IgD-negative memory B cell (primary cell): ENCODE data around the gene MUC22. TPM values are rescaled to one million over a fixed set of nuclear protein-coding genes. Genes with fewer than 3 reads are reported as not detected.
"Not testable (repeated sequence)": the region's sequence is repeated elsewhere in the genome, so short reads cannot be mapped to it uniquely, and the experiment has no call there.

ENCODE experiments used
- H3K27ac Mint-ChIP-seq, 3 donors: one replicate each; pipeline ENCODE4 v1.8.0; 2020 to 2022; ENCODE audit warnings: mild to moderate bottlenecking in 3 of 3, mixed read lengths in 3 of 3, moderate library complexity in 1 of 3
- H3K27me3 Mint-ChIP-seq: one replicate; pipeline ENCODE4 v1.8.0; 2021; ENCODE audit warnings: mixed read lengths
- H3K36me3 Mint-ChIP-seq: one replicate; pipeline ENCODE4 v1.8.0; 2020; ENCODE audit warnings: mild to moderate bottlenecking, mixed read lengths
- H3K4me1 Mint-ChIP-seq, 3 donors: one replicate each; pipeline ENCODE4 v1.8.0; 2020 to 2022; ENCODE audit warnings: mixed read lengths in 3 of 3, mild to moderate bottlenecking in 1 of 3
- H3K4me3 Mint-ChIP-seq, 4 donors: one replicate each; pipeline ENCODE4 v1.8.0; 2020 to 2022; ENCODE audit warnings: mild to moderate bottlenecking in 4 of 4, mixed read lengths in 4 of 4, moderate library complexity in 3 of 4
- H3K9me3 Mint-ChIP-seq, 3 donors: one replicate each; pipeline ENCODE4 v1.8.0; 2020 to 2021; ENCODE audit warnings: mixed read lengths in 3 of 3, mild to moderate bottlenecking in 1 of 3
- polyA plus RNA-seq: library from polyadenylated mRNA; unstranded; fragments of 300-500 nt; fragmentation: Illumina TruSeq; gene quantifications from one replicate; pipeline ENCODE4 v1.2.3, GENCODE V29; 2021

The MUC22 gene
- polyA plus RNA-seq, 1 donor from 2014 or later, result not detected

DNA sequence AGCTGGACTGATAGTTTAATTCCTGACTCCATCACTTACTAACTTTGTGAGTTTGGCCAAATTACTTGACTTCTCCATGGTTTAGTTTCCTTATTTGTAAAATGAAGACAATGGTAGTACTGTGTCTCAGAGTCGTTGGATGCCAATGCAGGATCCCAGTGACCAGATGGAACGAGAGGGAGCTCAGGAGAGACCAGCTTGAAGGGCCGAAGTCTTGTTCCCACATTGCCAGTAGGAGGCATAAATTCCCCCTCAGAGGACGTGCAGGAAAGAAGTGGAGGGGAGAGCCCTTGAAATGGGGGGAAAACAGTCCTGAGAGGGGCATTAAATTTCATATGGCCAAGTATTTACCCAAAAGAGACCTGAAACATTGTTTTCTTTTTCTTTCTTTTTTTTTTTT, 2.1 kb upstream of the MUC22 start:
- peaks cover 2% of the 10 kb centered on the region for H3K36me3 Mint-ChIP-seq
- H3K27ac Mint-ChIP-seq, result no peak overlapping the region
- H3K27me3 Mint-ChIP-seq, result peaks cover 23% of the 10 kb centered on the region
- H3K4me3 Mint-ChIP-seq, result no peak overlapping the region
- H3K9me3 Mint-ChIP-seq, result peaks cover 0 to 2% (median 0%) of the 10 kb centered on the region in 3 donors
- peaks cover 0 to 3% (median 0%) of the 10 kb centered on the region in 3 donors for H3K4me1 Mint-ChIP-seq

DNA sequence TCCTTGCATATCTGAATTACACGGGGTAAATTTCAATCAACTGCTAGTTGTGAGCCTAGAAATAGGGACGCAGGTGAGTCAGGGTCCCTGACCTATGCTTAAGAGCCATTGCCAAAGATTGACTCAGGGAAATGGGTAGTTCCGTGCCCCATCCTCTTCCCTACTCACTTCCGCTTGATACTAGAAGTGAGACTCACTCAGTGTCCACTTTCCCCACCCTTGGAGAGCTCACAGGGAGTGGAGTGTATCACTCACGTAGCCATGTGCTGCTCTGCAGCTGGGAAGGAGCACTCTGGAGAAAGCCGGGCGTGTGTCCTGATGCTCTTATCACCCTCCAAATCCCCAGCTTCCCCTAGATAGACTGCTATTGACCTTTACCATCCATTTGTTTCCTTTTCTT, 543 bp upstream of the MUC22 start:
- Mint-ChIP-seq H3K27ac (no peak overlapping the region), H3K4me3 (no peak overlapping the region), H3K27me3 (peaks cover 32% of the 10 kb centered on the region), H3K4me1 (peaks cover 0 to 3% (median 0%) of the 10 kb centered on the region in 3 donors), H3K9me3 (peaks cover 0 to 4% (median 2%) of the 10 kb centered on the region in 3 donors), H3K36me3 (peaks cover 2% of the 10 kb centered on the region)

DNA sequence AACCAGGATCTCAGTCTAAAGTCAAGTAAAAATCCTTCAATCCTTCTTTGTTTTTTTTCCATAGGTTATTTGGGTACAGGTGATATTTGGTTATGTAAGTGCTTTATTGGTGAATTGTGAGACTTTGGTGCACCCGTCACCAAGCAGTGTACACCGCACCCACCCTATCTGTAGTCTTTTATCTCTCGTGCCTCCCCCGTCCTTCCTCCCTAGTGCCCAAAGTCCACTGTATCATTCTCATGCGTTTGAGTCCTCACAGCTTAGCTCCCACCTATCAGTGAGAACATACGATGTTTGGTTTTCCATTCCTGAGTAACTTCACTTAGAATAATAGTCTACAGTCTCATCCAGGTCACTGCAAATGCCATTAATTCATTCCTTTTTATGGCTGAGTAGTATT, 879 bp downstream of the MUC22 start:
- H3K36me3 Mint-ChIP-seq, result peaks cover 2% of the 10 kb centered on the region
- H3K27ac Mint-ChIP-seq, result no peak overlapping the region
- H3K9me3 Mint-ChIP-seq, result peaks cover 0 to 8% (median 2%) of the 10 kb centered on the region in 3 donors
- no peaks in the 10 kb centered on the region for H3K4me1 Mint-ChIP-seq
- H3K4me3 Mint-ChIP-seq, result no peak overlapping the region
- peaks cover 36% of the 10 kb centered on the region for H3K27me3 Mint-ChIP-seq

- no peak overlapping the region for H3K4me3 Mint-ChIP-seq
- peaks cover 16% of the 10 kb centered on the region for H3K27me3 Mint-ChIP-seq
- no peak overlapping the region for H3K27ac Mint-ChIP-seq
- peaks cover 0 to 8% (median 2%) of the 10 kb centered on the region in 3 donors for H3K9me3 Mint-ChIP-seq
- peaks cover 4% of the 10 kb centered on the region for H3K36me3 Mint-ChIP-seq
- peaks cover 6 to 13% (median 8%) of the 10 kb centered on the region in 3 donors for H3K4me1 Mint-ChIP-seq
These were observed 6.5 kb downstream of the MUC22 start for GRCh38 chr6:31016659-31017299.

GRCh38 chr6:31017436-31017835, 7.2 kb downstream of the MUC22 start:
- H3K9me3 Mint-ChIP-seq, H3K4me3 Mint-ChIP-seq, H3K27ac Mint-ChIP-seq, H3K36me3 Mint-ChIP-seq: not testable (repeated sequence)
- Mint-ChIP-seq H3K4me1 (peaks cover 6 to 13% (median 8%) of the 10 kb centered on the region in 3 donors), H3K27me3 (peaks cover 14% of the 10 kb centered on the region)

GRCh38 chr6:31020057-31020456, 9.8 kb downstream of the MUC22 start:
- peak overlapping the region in 1 of 4 donors; percentile 47 for H3K4me3 Mint-ChIP-seq
- peak overlapping the region in 2 of 3 donors; percentile 1 to 43 for H3K27ac Mint-ChIP-seq
- H3K9me3 Mint-ChIP-seq, result peaks cover 0 to 4% (median 0%) of the 10 kb centered on the region in 3 donors
- peaks cover 6 to 13% (median 8%) of the 10 kb centered on the region in 3 donors for H3K4me1 Mint-ChIP-seq
- H3K27me3 Mint-ChIP-seq, result peaks cover 2% of the 10 kb centered on the region
- H3K36me3 Mint-ChIP-seq, result peaks cover 2% of the 10 kb centered on the region

GRCh38 chr6:31020631-31021255, 10.5 kb downstream of the MUC22 start:
- H3K9me3 Mint-ChIP-seq, H3K27me3 Mint-ChIP-seq, H3K4me3 Mint-ChIP-seq, H3K27ac Mint-ChIP-seq, H3K36me3 Mint-ChIP-seq: not testable (repeated sequence)
- peaks cover 6 to 13% (median 8%) of the 10 kb centered on the region in 3 donors for H3K4me1 Mint-ChIP-seq

GRCh38 chr6:31021705-31022531, 11.6 kb downstream of the MUC22 start:
- not testable (repeated sequence) for H3K36me3 Mint-ChIP-seq, H3K27me3 Mint-ChIP-seq, H3K27ac Mint-ChIP-seq, H3K4me3 Mint-ChIP-seq, H3K9me3 Mint-ChIP-seq
- H3K4me1 Mint-ChIP-seq, result peaks cover 6 to 13% (median 8%) of the 10 kb centered on the region in 3 donors

DNA sequence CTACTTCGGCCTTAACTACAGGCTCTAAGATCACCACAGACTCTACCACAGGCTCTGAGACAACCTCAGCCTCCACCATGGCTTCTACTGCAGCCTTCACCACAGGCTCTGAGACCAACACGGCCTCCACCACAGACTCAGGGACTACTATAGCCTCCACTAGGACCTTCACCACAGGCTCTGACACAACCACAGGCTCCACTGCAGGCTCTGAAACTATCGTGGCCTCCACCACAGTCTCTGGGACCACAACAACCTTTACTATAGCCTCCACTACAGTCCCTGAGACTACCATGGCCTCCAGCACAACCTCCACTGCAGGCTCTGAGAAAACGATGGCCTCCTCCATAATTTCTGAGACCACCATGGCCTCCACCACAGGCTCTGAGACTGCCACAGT, 15.3 kb downstream of the MUC22 start:
- no peaks in the 10 kb centered on the region for H3K36me3 Mint-ChIP-seq
- H3K9me3 Mint-ChIP-seq, result no peaks in the 10 kb centered on the region
- H3K27ac Mint-ChIP-seq, result no peak overlapping the region
- H3K4me1 Mint-ChIP-seq, result no peaks in the 10 kb centered on the region
- H3K27me3 Mint-ChIP-seq, result peaks cover 6% of the 10 kb centered on the region
- no peak overlapping the region for H3K4me3 Mint-ChIP-seq

- Mint-ChIP-seq H3K4me1 (no peaks in the 10 kb centered on the region), H3K27ac (no peak overlapping the region), H3K36me3 (peaks cover 2% of the 10 kb centered on the region), H3K4me3 (no peak overlapping the region), H3K9me3 (peaks cover 0 to 2% (median 0%) of the 10 kb centered on the region in 3 donors), H3K27me3 (peaks cover 8% of the 10 kb centered on the region)
These were observed 20.8 kb downstream of the MUC22 start for GRCh38 chr6:31031095-31031494.

DNA sequence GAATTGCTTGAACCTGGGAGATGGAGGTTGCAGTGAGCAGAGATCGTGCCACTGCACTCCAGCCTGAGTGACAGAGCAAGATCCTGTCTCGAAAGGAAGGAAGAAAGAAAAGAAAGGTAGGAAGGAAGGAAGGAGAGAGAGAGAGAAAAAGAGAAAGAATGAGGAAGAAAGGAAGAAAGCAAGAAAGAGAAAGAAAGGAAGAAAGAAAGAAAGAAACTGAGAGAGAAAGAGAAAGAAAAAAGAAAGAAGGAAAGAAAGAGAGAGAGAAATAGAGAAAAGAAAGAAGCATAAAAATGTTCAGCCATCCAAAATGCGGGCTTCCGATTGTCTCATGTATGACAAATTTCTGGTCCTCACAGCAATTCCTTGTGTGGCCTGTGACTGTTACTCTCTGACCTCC, 22.8 kb downstream of the MUC22 start:
- H3K4me3 Mint-ChIP-seq, result no peak overlapping the region
- no peaks in the 10 kb centered on the region for H3K4me1 Mint-ChIP-seq
- H3K27ac Mint-ChIP-seq, result no peak overlapping the region
- peaks cover 12% of the 10 kb centered on the region for H3K27me3 Mint-ChIP-seq
- H3K9me3 Mint-ChIP-seq, result peaks cover 0 to 2% (median 0%) of the 10 kb centered on the region in 3 donors
- peaks cover 2% of the 10 kb centered on the region for H3K36me3 Mint-ChIP-seq

DNA sequence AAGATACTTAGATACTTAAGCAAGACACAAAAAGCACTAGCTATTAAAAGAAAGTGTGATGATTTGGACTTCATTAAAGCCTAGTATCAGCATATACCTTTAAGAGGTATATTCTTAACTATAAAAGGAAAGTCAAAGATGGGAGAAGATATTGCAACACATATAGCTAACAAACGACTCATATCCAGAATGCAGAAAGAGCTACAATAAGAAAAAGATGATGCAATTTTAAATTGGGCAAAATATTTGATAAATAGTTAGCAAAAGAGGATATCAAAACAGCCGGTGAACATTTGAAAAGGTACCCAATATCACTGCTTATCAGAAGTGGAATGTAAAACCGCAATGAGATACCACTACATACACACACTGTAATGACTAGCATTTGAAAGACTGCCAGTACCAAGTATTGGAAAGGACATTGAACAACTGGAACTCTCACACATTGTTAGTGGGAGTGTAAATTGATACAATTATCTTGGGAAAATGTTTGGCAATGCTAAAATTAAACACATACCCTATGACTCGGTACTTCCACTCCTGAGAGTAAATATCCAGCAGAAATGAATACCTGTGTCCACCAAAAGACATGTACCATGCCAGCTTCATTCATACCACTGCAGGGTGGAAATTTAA, 25.7 kb downstream of the MUC22 start:
- Mint-ChIP-seq H3K36me3 (peaks cover 2% of the 10 kb centered on the region), H3K27me3 (peaks cover 16% of the 10 kb centered on the region), H3K4me1 (no peaks in the 10 kb centered on the region), H3K4me3 (no peak overlapping the region), H3K27ac (no peak overlapping the region), H3K9me3 (peaks cover 0 to 2% (median 0%) of the 10 kb centered on the region in 3 donors)

DNA sequence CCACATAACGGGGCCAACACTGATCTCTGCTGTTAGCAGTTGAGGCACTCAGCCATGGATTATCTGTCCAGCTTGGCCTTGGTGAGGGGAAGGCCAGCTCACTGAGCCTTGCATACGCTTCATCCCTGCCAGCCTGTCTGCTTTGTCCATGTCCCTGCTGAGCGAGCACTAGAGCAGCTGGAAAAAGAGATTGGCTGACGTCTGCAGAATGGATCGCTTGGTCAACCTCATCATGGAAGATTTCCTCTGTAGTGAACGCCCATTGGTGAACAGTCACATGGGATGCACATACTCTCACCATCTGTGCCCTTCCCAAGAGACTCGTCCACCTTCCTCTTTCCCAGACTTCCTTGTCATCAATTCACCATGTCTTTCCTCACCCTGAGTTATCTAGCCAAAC, 26.9 kb downstream of the MUC22 start:
- Mint-ChIP-seq H3K9me3 (peaks cover 0 to 2% (median 0%) of the 10 kb centered on the region in 3 donors), H3K27ac (no peak overlapping the region)

DNA sequence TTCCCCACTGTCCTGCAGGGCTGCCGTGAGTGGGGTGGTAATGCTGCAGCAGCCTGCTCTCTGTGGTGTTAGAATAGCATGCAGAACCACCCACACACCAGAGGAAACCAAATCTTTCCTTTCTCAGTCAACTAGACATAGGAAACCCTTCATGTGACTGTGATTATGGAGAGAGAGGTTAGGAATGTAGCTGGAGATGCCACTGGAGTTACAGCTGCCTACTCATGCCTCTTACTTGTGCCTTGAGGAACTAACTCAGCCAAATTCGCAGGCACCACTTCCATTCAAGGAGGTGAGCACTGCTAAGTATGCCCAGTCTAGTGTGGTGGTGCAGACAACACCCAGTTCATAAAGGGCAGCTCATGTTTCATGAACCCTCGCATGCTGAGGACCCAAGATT, 27.4 kb downstream of the MUC22 start:
- Mint-ChIP-seq H3K9me3 (peaks cover 0 to under 1% (median 0%) of the 10 kb centered on the region in 3 donors), H3K27ac (no peak overlapping the region), H3K27me3 (peaks cover 16% of the 10 kb centered on the region), H3K4me1 (peaks cover 0 to 1% (median 1%) of the 10 kb centered on the region in 3 donors), H3K4me3 (no peak overlapping the region), H3K36me3 (no peaks in the 10 kb centered on the region)

More for the DNA sequence above, 26.9 kb downstream of the MUC22 start:
- Mint-ChIP-seq H3K27me3 (peaks cover 16% of the 10 kb centered on the region), H3K36me3 (no peaks in the 10 kb centered on the region), H3K4me3 (no peak overlapping the region), H3K4me1 (no peaks in the 10 kb centered on the region)

DNA sequence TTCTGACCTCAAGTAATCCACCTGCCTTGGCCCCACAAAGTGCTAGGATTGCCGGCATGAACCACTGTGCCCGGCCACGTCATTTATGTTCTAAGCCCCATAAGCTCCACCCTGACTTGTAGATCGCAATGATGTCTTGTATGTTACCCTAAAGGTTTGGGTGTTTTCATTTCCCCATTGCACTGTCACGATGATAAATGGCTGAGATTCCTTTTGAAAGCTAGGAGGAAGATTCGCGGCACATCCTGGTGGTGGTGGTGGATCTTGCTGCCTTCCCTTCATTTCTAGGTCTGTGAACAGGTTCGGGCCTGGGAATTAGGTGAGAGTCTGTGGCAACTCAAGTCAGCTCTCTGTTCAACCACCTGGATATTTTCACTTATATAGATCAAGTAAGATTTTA, 28.3 kb downstream of the MUC22 start:
- Mint-ChIP-seq H3K27ac (no peak overlapping the region), H3K9me3 (no peaks in the 10 kb centered on the region), H3K4me3 (no peak overlapping the region), H3K36me3 (no peaks in the 10 kb centered on the region), H3K4me1 (peaks cover 7 to 9% (median 9%) of the 10 kb centered on the region in 3 donors), H3K27me3 (peaks cover 16% of the 10 kb centered on the region)
